ENCODE measurements around the gene ASXL1.

The ASXL1 gene

DNA sequence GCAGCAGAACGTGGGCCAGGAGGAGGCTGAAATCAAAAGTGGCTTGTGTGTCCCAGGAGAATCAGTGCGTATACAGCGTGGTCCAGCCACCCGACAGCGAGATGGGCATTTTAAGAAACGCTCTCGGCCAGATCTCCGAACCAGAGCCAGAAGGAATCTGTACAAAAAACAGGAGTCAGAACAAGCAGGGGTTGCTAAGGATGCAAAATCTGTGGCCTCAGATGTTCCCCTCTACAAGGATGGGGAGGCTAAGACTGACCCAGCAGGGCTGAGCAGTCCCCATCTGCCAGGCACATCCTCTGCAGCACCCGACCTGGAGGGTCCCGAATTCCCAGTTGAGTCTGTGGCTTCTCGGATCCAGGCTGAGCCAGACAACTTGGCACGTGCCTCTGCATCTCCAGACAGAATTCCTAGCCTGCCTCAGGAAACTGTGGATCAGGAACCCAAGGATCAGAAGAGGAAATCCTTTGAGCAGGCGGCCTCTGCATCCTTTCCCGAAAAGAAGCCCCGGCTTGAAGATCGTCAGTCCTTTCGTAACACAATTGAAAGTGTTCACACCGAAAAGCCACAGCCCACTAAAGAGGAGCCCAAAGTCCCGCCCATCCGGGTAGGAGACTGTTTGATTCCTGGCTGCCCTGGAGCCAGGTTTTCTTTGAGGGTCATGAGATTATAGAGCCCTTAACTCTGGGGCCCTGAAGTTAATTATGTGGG, 75.3 kb downstream of the ASXL1 start:
- H3K4me1 ChIP-seq (ENCODE audit: insufficient read depth, low read length, severe bottlenecking): no peaks in the 10 kb centered on the region
- H3K4me2 ChIP-seq (ENCODE audit: low read length): no peak overlapping the region
- H3K27ac ChIP-seq (ENCODE audit: low read depth, low read length, poor library complexity, severe bottlenecking): no peak overlapping the region
- no peak overlapping the region for H3K4me3 ChIP-seq (ENCODE audit: low read depth, low read length, poor library complexity, severe bottlenecking)
- H3K27me3 ChIP-seq (ENCODE audit: insufficient read depth, low read length): no peaks in the 10 kb centered on the region
- no peaks in the 10 kb centered on the region for H4K20me1 ChIP-seq (ENCODE audit: insufficient read depth, low read length)
- no peaks in the 10 kb centered on the region for H3K79me2 ChIP-seq (ENCODE audit: insufficient read depth, low read length)
- no peak overlapping the region for H2AFZ ChIP-seq (ENCODE audit: low read length)
- no peak overlapping the region for H3K9ac ChIP-seq (ENCODE audit: low read length)
- TF ChIP-seq, protein P1, sequence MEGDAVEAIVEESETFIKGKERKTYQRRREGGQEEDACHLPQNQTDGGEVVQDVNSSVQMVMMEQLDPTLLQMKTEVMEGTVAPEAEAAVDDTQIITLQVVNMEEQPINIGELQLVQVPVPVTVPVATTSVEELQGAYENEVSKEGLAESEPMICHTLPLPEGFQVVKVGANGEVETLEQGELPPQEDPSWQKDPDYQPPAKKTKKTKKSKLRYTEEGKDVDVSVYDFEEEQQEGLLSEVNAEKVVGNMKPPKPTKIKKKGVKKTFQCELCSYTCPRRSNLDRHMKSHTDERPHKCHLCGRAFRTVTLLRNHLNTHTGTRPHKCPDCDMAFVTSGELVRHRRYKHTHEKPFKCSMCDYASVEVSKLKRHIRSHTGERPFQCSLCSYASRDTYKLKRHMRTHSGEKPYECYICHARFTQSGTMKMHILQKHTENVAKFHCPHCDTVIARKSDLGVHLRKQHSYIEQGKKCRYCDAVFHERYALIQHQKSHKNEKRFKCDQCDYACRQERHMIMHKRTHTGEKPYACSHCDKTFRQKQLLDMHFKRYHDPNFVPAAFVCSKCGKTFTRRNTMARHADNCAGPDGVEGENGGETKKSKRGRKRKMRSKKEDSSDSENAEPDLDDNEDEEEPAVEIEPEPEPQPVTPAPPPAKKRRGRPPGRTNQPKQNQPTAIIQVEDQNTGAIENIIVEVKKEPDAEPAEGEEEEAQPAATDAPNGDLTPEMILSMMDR (IDR thresholded peaks at IDR 0.05; ENCODE audit: low read length): no peak
- TF ChIP-seq EZH2 (IDR thresholded peaks at IDR 0.05; ENCODE audit: borderline replicate concordance, low read length): no peak
- H3K9me2 ChIP-seq (ENCODE audit: low read depth, low read length): no peaks in the 10 kb centered on the region
- H3K36me3 ChIP-seq (ENCODE audit: insufficient read depth, low read length): peaks cover 99% of the 10 kb centered on the region
- no peaks in the 10 kb centered on the region for H3K9me3 ChIP-seq (ENCODE audit: low read length)
- H3F3A ChIP-seq (ENCODE audit: insufficient read depth, low read length): no peaks in the 10 kb centered on the region

GRCh38 chr20:32434434-32434833, 76.3 kb downstream of the ASXL1 start:
- Histone ChIP-seq H3K4me3 (ENCODE audit: low read depth, low read length, poor library complexity, severe bottlenecking) (no peak overlapping the region), H2AFZ (ENCODE audit: low read length) (no peak overlapping the region), H3K9me3 (ENCODE audit: low read length) (no peaks in the 10 kb centered on the region), H3K27me3 (ENCODE audit: insufficient read depth, low read length) (no peaks in the 10 kb centered on the region), H4K20me1 (ENCODE audit: insufficient read depth, low read length) (no peaks in the 10 kb centered on the region), H3K27ac (ENCODE audit: low read depth, low read length, poor library complexity, severe bottlenecking) (no peak overlapping the region), H3K36me3 (ENCODE audit: insufficient read depth, low read length) (peaks cover 99% of the 10 kb centered on the region), H3K4me2 (ENCODE audit: low read length) (no peak overlapping the region), H3K4me1 (ENCODE audit: insufficient read depth, low read length, severe bottlenecking) (no peaks in the 10 kb centered on the region), H3K79me2 (ENCODE audit: insufficient read depth, low read length) (no peaks in the 10 kb centered on the region), H3K9me2 (ENCODE audit: low read depth, low read length) (no peaks in the 10 kb centered on the region), H3F3A (ENCODE audit: insufficient read depth, low read length) (no peaks in the 10 kb centered on the region), H3K9ac (ENCODE audit: low read length) (no peak overlapping the region)
- TF ChIP-seq, protein P1 (IDR thresholded peaks at IDR 0.05; ENCODE audit: low read length): no peak
- no peak for TF ChIP-seq EZH2 (IDR thresholded peaks at IDR 0.05; ENCODE audit: borderline replicate concordance, low read length)

GRCh38 chr20:32435449-32436107, 77.4 kb downstream of the ASXL1 start:
- TF ChIP-seq, protein P1 (IDR thresholded peaks at IDR 0.05; ENCODE audit: low read length): no peak
- TF ChIP-seq EZH2 (IDR thresholded peaks at IDR 0.05; ENCODE audit: borderline replicate concordance, low read length): no peak
- Histone ChIP-seq H3K4me1 (ENCODE audit: insufficient read depth, low read length, severe bottlenecking) (no peaks in the 10 kb centered on the region), H2AFZ (ENCODE audit: low read length) (no peak overlapping the region), H3K27me3 (ENCODE audit: insufficient read depth, low read length) (no peaks in the 10 kb centered on the region), H3K9me3 (ENCODE audit: low read length) (no peaks in the 10 kb centered on the region), H4K20me1 (ENCODE audit: insufficient read depth, low read length) (no peaks in the 10 kb centered on the region), H3K4me3 (ENCODE audit: low read depth, low read length, poor library complexity, severe bottlenecking) (no peak overlapping the region), H3K27ac (ENCODE audit: low read depth, low read length, poor library complexity, severe bottlenecking) (no peak overlapping the region), H3K9ac (ENCODE audit: low read length) (no peak overlapping the region), H3K9me2 (ENCODE audit: low read depth, low read length) (no peaks in the 10 kb centered on the region), H3K4me2 (ENCODE audit: low read length) (no peak overlapping the region), H3F3A (ENCODE audit: insufficient read depth, low read length) (no peaks in the 10 kb centered on the region), H3K36me3 (ENCODE audit: insufficient read depth, low read length) (peaks cover 99% of the 10 kb centered on the region), H3K79me2 (ENCODE audit: insufficient read depth, low read length) (no peaks in the 10 kb centered on the region)
